Germinal center (tissue), 1 donor: Measurements from ENCODE around the gene ANKRD30BL.
"Not testable (repeated sequence)": the region's sequence is repeated elsewhere in the genome, so short reads cannot be mapped to it uniquely, and the experiment has no call there.

ENCODE experiments used
- DNase-seq: peaks from one replicate; pipeline ENCODE4 v3.0.0; 2012; ENCODE audit warnings: mixed read lengths, low spot score

Gene ANKRD30BL, protein sequence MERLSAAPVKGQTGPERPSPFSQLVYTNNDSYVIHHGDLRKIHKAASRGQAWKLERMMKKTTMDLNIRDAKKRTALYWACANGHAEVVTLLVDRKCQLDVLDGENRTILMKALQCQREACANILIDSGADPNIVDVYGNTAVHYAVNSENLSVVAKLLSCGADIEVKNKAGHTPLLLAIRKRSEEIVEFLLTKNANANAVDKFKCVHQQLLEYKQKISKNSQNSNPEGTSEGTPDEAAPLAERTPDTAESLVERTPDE

DNA sequence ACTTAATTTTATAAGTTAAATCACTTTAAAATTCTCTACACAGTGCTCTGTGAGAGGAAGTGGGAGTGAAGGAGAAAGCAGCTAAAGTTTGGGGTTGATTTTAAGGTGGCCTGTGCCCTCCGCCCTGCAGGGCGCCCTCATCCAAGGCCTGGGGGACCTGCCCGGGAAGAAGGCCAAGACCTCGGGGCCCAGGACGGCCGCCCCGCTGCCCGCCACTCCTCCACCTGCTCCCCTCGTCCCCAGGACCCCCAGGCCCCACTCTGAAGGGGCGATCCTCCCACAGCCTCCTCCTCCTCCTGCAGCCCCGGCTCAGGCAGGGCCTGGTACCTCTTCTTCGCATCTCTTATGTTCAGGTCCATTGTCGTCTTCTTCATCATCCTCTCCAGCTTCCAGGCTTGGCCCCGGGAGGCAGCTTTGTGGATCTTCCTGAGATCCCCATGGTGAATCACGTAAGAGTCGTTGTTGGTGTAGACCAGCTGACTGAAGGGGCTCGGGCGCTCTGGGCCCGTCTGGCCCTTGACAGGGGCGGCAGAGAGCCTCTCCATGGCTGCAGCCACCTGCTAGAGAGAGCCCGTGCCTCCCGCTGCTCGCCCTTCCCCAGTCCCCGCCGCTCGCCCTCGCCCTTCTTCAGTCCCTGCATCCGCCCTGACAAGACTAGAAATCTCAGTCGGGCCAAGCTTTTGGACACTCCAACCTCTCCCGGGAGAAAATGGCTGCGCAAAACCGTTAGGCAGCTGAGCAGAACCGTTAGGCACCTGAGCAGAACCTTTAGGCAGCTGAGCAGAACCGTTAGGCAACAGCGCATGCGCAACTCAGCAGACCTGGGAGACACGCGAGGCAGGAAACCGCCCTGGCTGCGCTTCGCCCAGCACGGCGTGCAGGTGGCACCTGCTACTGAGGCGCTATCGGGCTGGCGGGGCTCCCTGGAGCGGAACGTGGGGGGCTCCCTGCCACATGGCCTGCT lies at the start of gene ANKRD30BL:
Gene ANKRD30BL (minus strand): TSS at position 792 of the 964 bp plus-strand sequence. CDS start 247 bp downstream, at position 545.
- peak; percentile 0 for DNase-seq

GRCh38 chr2:132202866-132203265 lies 41.1 kb upstream of the ANKRD30BL start:
- DNase-seq, result not testable (repeated sequence)

GRCh38 chr2:132192854-132193253 lies 31.1 kb upstream of the ANKRD30BL start:
- not testable (repeated sequence) for DNase-seq

- DNase-seq, result not testable (repeated sequence)
These were observed 5.3 kb upstream of the ANKRD30BL start for GRCh38 chr2:132167100-132167499.

GRCh38 chr2:132162125-132162660 lies 441 bp upstream of the ANKRD30BL start:
- not testable (repeated sequence) for DNase-seq

DNA sequence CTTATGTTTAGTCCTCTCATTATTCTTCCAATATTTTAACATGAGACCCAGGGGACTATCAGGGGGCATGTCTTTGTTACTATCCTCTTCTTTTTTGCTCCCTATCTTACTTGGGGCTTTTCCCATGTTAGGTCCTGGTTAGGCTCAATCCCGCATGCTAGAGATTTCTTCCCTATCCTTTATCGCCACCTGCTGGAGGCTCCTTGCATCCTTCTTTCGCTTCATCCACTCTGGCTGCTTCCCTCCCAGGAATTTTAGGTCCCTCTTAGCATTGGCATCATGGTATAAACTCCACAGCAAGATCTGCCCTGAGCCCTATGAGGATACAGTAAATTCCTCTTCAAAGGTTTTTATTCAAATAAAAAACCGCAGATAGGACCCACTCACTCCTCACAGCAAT lies 15.0 kb downstream of the ANKRD30BL start:
- DNase-seq, result peak; percentile 0
